Fibroblast of lung (primary cell): ENCODE measurements around the gene CSN3. TPM values are rescaled to one million over a fixed set of nuclear protein-coding genes. Genes with fewer than 3 reads are reported as not detected.

Experiments
- DNase-seq, 2 donors: peaks; one replicate each; pipeline versions ENCODE4 v3.0.0 to v3.0.0-alpha.2; 2010; ENCODE audit warnings: low read depth in 2 of 2
- H2AFZ ChIP-seq: 2 replicates; pipeline ENCODE4 v1.5.1; 2012; ENCODE audit warnings: low read length, control low read depth, inconsistent platforms
- H3K27ac ChIP-seq: 2 replicates; pipeline ENCODE4 v1.5.1; 2011; ENCODE audit warnings: low read length, control low read depth; ENCODE audit not compliant: insufficient read depth
- H3K27me3 ChIP-seq: 2 replicates; pipeline ENCODE4 v1.5.1; 2011; ENCODE audit warnings: mild to moderate bottlenecking, low read length; ENCODE audit not compliant: control insufficient read depth, insufficient read depth
- H3K36me3 ChIP-seq: 2 replicates; pipeline ENCODE4 v1.5.1; 2011; ENCODE audit warnings: low read length; ENCODE audit not compliant: control insufficient read depth, insufficient read depth
- H3K4me1 ChIP-seq: 2 replicates; pipeline ENCODE4 v1.5.1; 2011; ENCODE audit warnings: low read length; ENCODE audit not compliant: control insufficient read depth, insufficient read depth; ENCODE audit errors: extremely low read depth
- H3K4me2 ChIP-seq: 2 replicates; pipeline ENCODE4 v1.5.1; 2011; ENCODE audit warnings: low read length, control low read depth; ENCODE audit not compliant: insufficient read depth; ENCODE audit errors: extremely low read depth
- H3K4me3 ChIP-seq, 4 experiments: fragments of 200-600 bp in 1 of 4; sonication (generic) in 1 of 4; replicated peaks in 1 of 4; 2 replicates each; pipeline ENCODE4 v1.5.1; 2011 to 2016; ENCODE audit warnings: low read length in 4 of 4, low read depth in 3 of 4, mild to moderate bottlenecking in 3 of 4, control low read depth in 2 of 4, inconsistent platforms in 1 of 4, mixed read lengths in 1 of 4; ENCODE audit not compliant: insufficient read depth in 1 of 4; ENCODE audit errors: control extremely low read depth in 1 of 4
- H3K79me2 ChIP-seq: 2 replicates; pipeline ENCODE4 v1.5.1; 2012; ENCODE audit warnings: mild to moderate bottlenecking, low read length, inconsistent platforms; ENCODE audit not compliant: control insufficient read depth, insufficient read depth
- H3K9ac ChIP-seq: 2 replicates; pipeline ENCODE4 v1.5.1; 2011; ENCODE audit warnings: mild to moderate bottlenecking, low read length, control low read depth; ENCODE audit not compliant: insufficient read depth
- H3K9me3 ChIP-seq: 2 replicates; pipeline ENCODE4 v1.5.1; 2012; ENCODE audit warnings: low read depth, low read length; ENCODE audit not compliant: control insufficient read depth, insufficient read depth
- H4K20me1 ChIP-seq: 2 replicates; pipeline ENCODE4 v1.5.1; 2011; ENCODE audit warnings: low read length; ENCODE audit not compliant: control insufficient read depth, insufficient read depth; ENCODE audit errors: extremely low read depth
- CTCF ChIP-seq, 2 donors: IDR thresholded peaks in 1 of 2; conservative IDR thresholded peaks in 1 of 2; 1 replicate in 1 of 2; 2 replicates in 1 of 2; pipeline ENCODE4 v1.5.1; 2011 to 2012; ENCODE audit warnings: low read length in 2 of 2, control low read depth in 1 of 2, inconsistent platforms in 1 of 2, low read depth in 1 of 2, mild to moderate bottlenecking in 1 of 2
- EZH2 ChIP-seq: IDR thresholded peaks from 2 replicates; pipeline ENCODE4 v1.5.1; 2012; ENCODE audit warnings: low read length, control low read depth, mild to moderate bottlenecking; ENCODE audit errors: missing control alignments
- polyA plus RNA-seq, 2 donors: library from polyadenylated mRNA; depleted of rRNA in 1 of 2; stranded (reverse) in 1 of 2; unstranded in 1 of 2; fragments of >200 nt; gene quantifications; 2 replicates each; pipeline ENCODE4 v1.2.1, GENCODE V29; 2011 to 2012; ENCODE audit warnings: missing spikeins in 1 of 2
- total RNA-seq: library from RNA; depleted of rRNA; stranded (reverse); fragments of >200 nt; gene quantifications from 2 replicates; pipeline ENCODE4 v1.2.1, GENCODE V29; 2014

Gene CSN3
- total and polyA plus RNA-seq, 2 donors (not counting 1 experiment from before 2014, with no cell fraction given) = not detected

DNA sequence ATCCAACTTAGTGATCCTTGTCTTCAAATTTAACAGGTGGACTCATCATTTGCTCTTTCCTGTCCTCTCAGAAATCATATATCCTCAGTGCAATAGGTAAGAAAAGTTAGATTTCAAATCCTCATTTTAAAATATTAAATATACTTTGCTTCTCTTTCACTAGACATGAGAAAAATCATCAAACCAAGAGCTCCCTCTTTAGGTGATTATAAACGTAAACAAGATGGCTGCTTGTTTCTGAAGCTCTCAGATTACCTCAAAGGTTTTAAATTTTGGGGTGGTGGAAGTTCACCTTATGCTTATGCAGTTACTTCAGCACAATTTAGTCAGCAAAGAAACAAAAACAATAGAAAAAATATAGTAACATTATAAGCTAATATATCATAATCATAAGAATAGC, 27.3 kb downstream of the CSN3 start:
- H4K20me1 ChIP-seq = no peaks in the 10 kb centered on the region

GRCh38 chr4:70277121-70277520, 34.7 kb downstream of the CSN3 start:
- TF ChIP-seq EZH2 (no peak), CTCF (conservative IDR thresholded peaks at IDR 0.05 in 1 of 2, IDR thresholded peaks at IDR 0.05 in 1 of 2; ENCODE audit: low read depth in 1 of 2, low read length in 2 of 2) (no peak)
- Histone ChIP-seq H3K27me3 (no peaks in the 10 kb centered on the region), H3K27ac (no peak overlapping the region), H3K4me1 (no peaks in the 10 kb centered on the region), H3K4me2 (no peak overlapping the region), H2AFZ (no peak overlapping the region), H3K36me3 (no peaks in the 10 kb centered on the region), H3K4me3 (no peak overlapping the region), H3K79me2 (no peaks in the 10 kb centered on the region), H3K9ac (no peak overlapping the region), H4K20me1 (no peaks in the 10 kb centered on the region), H3K9me3 (no peaks in the 10 kb centered on the region)
- DNase-seq = no peak

More for the DNA sequence above, 27.3 kb downstream of the CSN3 start:
- no peak for TF ChIP-seq EZH2
- peak in 1 of 2 donors; percentile 31 for TF ChIP-seq CTCF (conservative IDR thresholded peaks at IDR 0.05 in 1 of 2, IDR thresholded peaks at IDR 0.05 in 1 of 2; ENCODE audit: low read depth in 1 of 2, low read length in 2 of 2)
- Histone ChIP-seq H3K36me3 (no peaks in the 10 kb centered on the region), H2AFZ (no peak overlapping the region), H3K4me3 (no peak overlapping the region), H3K4me2 (no peak overlapping the region), H3K4me1 (no peaks in the 10 kb centered on the region), H3K9ac (no peak overlapping the region), H3K79me2 (no peaks in the 10 kb centered on the region), H3K27me3 (no peaks in the 10 kb centered on the region), H3K9me3 (no peaks in the 10 kb centered on the region), H3K27ac (no peak overlapping the region)
- peak in 1 of 2 donors; percentile 58 for DNase-seq

- H4K20me1 ChIP-seq = no peaks in the 10 kb centered on the region
- no peak overlapping the region for H3K9ac ChIP-seq
- H2AFZ ChIP-seq = no peak overlapping the region
- H3K4me1 ChIP-seq = no peaks in the 10 kb centered on the region
- H3K4me2 ChIP-seq = no peak overlapping the region
- H3K27me3 ChIP-seq = no peaks in the 10 kb centered on the region
- H3K4me3 ChIP-seq = no peak overlapping the region
- TF ChIP-seq CTCF (conservative IDR thresholded peaks at IDR 0.05 in 1 of 2, IDR thresholded peaks at IDR 0.05 in 1 of 2; ENCODE audit: low read depth in 1 of 2, low read length in 2 of 2) = no peak
- no peak for TF ChIP-seq EZH2
- H3K36me3 ChIP-seq = no peaks in the 10 kb centered on the region
- H3K79me2 ChIP-seq = no peaks in the 10 kb centered on the region
- no peak overlapping the region for H3K27ac ChIP-seq
- H3K9me3 ChIP-seq = no peaks in the 10 kb centered on the region
- DNase-seq = no peak
Observed at GRCh38 chr4:70280567-70280966, 38.2 kb downstream of the CSN3 start.
